Measurements from ENCODE around the gene SOX9.

DNA sequence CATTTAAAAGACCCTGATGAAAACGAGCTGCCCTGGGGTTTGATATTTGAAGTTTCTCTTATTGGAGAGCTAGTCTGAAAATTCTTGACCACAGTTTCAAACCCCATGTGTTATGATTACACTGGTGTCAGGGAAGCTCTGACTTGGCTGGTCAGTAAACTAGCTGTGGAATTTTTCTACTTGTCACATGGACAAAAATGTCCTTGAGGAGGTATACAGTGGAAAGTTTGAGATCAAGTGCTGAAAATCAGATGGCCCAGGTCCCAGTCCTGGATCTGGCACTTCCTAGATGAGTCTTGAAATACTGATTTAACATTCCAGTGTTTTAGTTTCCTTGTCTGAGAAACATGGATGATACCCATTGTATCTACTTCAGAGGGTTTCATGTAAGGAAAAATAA, 30.7 kb upstream of the SOX9 start:
- no peak for TF ChIP-seq EZH2 (IDR thresholded peaks at IDR 0.05; ENCODE audit: insufficient read depth, poor library complexity, severe bottlenecking)
- no peak for TF ChIP-seq EZH2phosphoT487 (IDR thresholded peaks at IDR 0.05; ENCODE audit: insufficient read depth, low read depth)
